ENCODE results near the gene BEND3. TPM values are rescaled to one million over a fixed set of nuclear protein-coding genes. Genes with fewer than 3 reads are reported as not detected.

Gene BEND3
- total RNA-seq, 1 donor, result 3.5 TPM

DNA sequence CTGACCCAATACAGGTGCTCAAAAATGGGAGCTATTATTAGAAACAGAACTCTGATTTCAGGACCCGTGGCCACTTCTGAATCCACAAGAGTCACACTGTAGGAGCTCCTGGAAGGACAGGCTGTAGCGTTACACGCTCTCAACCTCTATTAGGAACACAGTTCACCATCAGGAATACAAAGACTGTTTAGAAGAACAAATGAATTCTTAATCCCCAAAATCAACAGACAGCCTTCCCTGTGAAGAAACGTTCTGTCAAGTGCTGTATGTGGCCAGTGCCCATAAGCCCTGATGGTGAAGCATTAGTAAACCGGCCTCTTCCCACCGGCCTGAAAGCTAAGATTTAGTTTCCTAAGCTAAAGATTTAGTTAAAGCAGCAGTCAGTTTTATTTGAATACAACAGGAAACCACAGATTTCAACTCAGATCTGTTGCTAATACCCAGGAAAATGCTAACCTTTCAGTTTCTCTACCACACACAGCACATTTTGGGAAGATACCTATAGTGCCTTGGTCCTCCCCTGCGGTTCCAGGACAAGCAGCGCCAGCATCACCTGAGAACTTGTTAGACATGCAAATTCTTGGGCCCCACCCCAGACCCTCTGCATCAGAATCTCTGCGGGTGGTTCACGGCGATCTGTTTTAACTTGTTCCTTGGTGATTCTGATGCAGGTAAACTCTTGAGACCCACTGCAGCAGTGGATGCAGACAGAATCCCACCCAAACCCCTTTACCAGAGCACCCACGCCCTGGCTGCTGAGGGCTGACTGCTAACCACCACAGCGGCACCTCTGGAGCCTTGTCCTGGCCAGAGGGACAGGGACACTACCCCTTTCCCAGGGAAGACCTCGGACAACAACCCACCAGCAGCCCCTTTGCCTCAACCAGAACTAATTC lies 53.9 kb downstream of the BEND3 start:
- no peak overlapping the region for H3K4me3 ChIP-seq (ENCODE audit: low read depth, low read length)
- TF ChIP-seq, protein P1, sequence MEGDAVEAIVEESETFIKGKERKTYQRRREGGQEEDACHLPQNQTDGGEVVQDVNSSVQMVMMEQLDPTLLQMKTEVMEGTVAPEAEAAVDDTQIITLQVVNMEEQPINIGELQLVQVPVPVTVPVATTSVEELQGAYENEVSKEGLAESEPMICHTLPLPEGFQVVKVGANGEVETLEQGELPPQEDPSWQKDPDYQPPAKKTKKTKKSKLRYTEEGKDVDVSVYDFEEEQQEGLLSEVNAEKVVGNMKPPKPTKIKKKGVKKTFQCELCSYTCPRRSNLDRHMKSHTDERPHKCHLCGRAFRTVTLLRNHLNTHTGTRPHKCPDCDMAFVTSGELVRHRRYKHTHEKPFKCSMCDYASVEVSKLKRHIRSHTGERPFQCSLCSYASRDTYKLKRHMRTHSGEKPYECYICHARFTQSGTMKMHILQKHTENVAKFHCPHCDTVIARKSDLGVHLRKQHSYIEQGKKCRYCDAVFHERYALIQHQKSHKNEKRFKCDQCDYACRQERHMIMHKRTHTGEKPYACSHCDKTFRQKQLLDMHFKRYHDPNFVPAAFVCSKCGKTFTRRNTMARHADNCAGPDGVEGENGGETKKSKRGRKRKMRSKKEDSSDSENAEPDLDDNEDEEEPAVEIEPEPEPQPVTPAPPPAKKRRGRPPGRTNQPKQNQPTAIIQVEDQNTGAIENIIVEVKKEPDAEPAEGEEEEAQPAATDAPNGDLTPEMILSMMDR (IDR thresholded peaks at IDR 0.05; ENCODE audit: insufficient read depth, low read depth, low read length), result no peak
- peak; percentile 69 for DNase-seq (ENCODE audit: low read depth)

GRCh38 chr6:107060704-107061103 lies 54.6 kb downstream of the BEND3 start:
- H3K4me3 ChIP-seq (ENCODE audit: low read depth, low read length), result no peak overlapping the region
- TF ChIP-seq, protein P1 (IDR thresholded peaks at IDR 0.05; ENCODE audit: insufficient read depth, low read depth, low read length), result no peak
- no peak for DNase-seq (ENCODE audit: low read depth)

DNA sequence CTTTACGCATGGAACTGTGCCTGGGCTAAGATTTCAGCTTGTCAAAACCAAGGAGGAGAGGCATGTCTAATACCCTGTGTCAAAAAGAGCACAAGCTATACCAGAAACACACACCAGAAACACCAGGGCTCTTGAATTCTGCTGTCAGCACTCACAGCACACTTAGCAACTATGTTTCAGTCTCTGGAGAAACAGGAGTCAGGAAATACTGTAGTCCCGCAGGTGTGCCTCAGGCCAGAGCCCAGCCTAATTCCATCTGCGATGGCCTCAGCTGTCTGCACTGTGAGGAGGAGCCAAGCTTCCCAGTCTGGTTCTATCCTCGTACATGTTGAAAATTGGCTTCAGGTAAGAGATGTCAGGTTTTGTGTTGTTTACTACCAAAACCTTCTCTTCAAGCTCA lies 55.7 kb downstream of the BEND3 start:
- no peak for DNase-seq (ENCODE audit: low read depth)
- no peak overlapping the region for H3K4me3 ChIP-seq (ENCODE audit: low read depth, low read length)
- TF ChIP-seq, protein P1 (IDR thresholded peaks at IDR 0.05; ENCODE audit: insufficient read depth, low read depth, low read length), result no peak

DNA sequence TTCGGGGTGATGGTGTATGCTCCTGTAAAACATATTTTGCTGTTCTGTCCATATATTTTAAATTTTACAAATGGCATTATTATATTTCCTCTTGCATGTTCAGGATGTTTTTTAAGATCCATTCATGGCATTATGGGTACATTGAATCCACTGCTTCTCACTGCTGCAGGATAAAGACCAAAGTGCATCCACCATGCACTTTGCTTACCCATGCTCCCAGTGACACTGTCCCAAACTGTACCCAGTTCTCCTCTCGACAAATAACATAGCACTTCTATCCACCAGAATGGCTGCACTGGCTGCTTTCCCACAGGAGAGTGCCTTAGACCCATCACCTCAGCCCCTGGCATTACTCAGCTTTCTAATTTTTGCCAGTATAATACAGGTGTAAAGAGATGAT lies 57.6 kb downstream of the BEND3 start:
- no peak for DNase-seq (ENCODE audit: low read depth)
- TF ChIP-seq, protein P1 (IDR thresholded peaks at IDR 0.05; ENCODE audit: insufficient read depth, low read depth, low read length), result no peak
- H3K4me3 ChIP-seq (ENCODE audit: low read depth, low read length), result no peak overlapping the region

- DNase-seq (ENCODE audit: low read depth), result no peak
- no peak overlapping the region for H3K4me3 ChIP-seq (ENCODE audit: low read depth, low read length)
- TF ChIP-seq, protein P1 (IDR thresholded peaks at IDR 0.05; ENCODE audit: insufficient read depth, low read depth, low read length), result no peak
Measured at GRCh38 chr6:107056796-107057195, 58.5 kb downstream of the BEND3 start.

GRCh38 chr6:107047807-107048206 lies 67.5 kb downstream of the BEND3 start:
- no peak for DNase-seq (ENCODE audit: low read depth)
- no peak overlapping the region for H3K4me3 ChIP-seq (ENCODE audit: low read depth, low read length)
- TF ChIP-seq, protein P1 (IDR thresholded peaks at IDR 0.05; ENCODE audit: insufficient read depth, low read depth, low read length), result no peak
